IPS-15b (cell line): ENCODE results near the gene PTPRM.

ENCODE experiments used
- H3K27me3 ChIP-seq: one replicate; pipeline ENCODE4 v1.6.1; 2013; ENCODE audit warnings: low read length; ENCODE audit not compliant: control insufficient read depth, insufficient read depth
- H3K36me3 ChIP-seq: one replicate; pipeline ENCODE4 v1.6.1; 2013; ENCODE audit warnings: low read length; ENCODE audit not compliant: control insufficient read depth, insufficient read depth
- H3K4me1 ChIP-seq: one replicate; pipeline ENCODE4 v1.6.1; 2013; ENCODE audit warnings: mild to moderate bottlenecking, low read length; ENCODE audit not compliant: control insufficient read depth, insufficient read depth
- H3K4me3 ChIP-seq: one replicate; pipeline ENCODE4 v1.5.1; 2013; ENCODE audit warnings: low read depth, low read length
- H3K9ac ChIP-seq: one replicate; pipeline ENCODE4 v1.6.1; 2013; ENCODE audit warnings: low read depth, mild to moderate bottlenecking, low read length
- H3K9me3 ChIP-seq: one replicate; pipeline ENCODE4 v1.6.1; 2013; ENCODE audit warnings: mild to moderate bottlenecking, low read length; ENCODE audit not compliant: control insufficient read depth, insufficient read depth

Gene PTPRM

DNA sequence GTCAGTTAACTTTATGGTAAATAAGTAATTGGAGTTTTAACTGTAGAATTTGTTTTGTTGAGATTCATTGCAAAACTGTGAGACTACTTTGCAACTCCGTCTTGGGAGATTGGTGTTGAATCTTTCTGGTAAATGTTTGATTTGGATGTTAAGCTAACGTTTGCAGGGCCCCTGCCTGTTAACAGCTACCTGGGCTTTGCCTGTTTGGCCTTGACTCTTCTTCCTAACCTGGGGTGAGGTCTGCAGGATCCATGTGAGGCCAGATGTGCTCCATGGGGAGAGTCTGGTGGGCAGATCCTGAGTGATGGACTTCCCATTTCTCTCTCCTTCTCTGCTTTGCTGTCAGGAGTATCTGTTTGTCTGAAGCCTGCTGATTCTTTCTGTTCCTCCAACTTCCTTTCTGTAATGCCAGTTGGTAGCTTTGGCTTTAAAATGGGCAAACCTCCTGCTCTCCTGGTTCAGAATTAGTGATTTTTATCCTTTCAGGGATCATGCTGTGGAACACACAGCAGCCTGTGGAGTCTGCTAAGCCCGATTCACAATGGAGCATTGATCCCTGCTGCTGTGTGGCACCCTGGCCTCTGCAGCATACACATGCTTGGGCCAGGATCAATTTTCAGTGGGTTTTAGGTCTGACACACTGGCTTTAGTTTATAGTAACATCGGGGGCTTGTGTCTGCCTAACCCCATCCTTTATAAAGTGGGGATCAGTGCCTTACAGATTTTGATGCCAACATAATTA is 36.3 kb downstream of the PTPRM start:
- H3K4me1 ChIP-seq = peaks cover 4% of the 10 kb centered on the region

DNA sequence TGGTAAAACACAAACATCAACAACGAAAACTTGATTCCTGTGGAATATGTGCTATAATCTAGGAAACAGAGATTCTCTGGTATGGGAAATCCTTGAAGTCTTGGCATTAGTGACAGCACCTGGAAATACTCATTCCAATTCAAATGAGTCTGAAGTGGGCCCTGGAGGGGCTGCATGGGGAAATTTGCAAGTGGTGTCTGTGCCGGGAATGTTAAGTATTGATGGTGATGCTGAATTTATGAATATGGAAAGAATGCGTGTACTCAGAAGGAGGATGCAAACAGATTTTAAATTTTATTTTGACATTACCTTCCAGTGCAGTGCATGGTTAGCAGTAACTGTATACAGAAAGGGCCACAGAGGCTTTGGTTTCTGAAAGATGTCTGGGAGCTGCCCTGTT is 37.2 kb downstream of the PTPRM start:
- Histone ChIP-seq H3K9me3 (no peaks in the 10 kb centered on the region), H3K36me3 (no peaks in the 10 kb centered on the region), H3K4me1 (peaks cover 4% of the 10 kb centered on the region), H3K9ac (no peak overlapping the region), H3K4me3 (no peak overlapping the region), H3K27me3 (no peaks in the 10 kb centered on the region)

More for the DNA sequence above, 36.3 kb downstream of the PTPRM start:
- H3K4me3 ChIP-seq = no peak overlapping the region
- H3K9me3 ChIP-seq = no peaks in the 10 kb centered on the region
- H3K9ac ChIP-seq = no peak overlapping the region
- no peaks in the 10 kb centered on the region for H3K27me3 ChIP-seq
- no peaks in the 10 kb centered on the region for H3K36me3 ChIP-seq

DNA sequence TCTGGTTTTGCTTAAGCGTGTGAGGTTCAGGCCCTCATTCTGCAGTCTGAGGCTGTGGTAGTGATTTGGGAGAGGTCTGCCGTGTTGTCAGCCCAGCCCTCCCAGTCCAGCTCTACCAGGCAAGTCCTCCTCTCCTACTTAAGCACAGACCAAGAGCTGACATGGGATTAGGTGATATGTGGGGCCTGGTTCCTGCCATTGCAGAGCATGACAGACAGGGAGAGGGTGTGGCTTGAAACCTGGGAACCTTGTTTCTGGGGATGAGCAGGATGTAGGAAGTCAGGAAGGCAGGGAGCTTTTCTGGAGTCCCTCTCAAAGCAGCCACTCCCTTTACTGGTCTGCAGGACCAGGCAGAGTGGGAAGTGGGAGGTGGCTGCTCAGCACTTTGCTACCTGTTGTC is 38.6 kb downstream of the PTPRM start:
- Histone ChIP-seq H3K4me1 (peaks cover 4% of the 10 kb centered on the region), H3K4me3 (no peak overlapping the region), H3K9ac (no peak overlapping the region), H3K27me3 (no peaks in the 10 kb centered on the region), H3K9me3 (no peaks in the 10 kb centered on the region), H3K36me3 (no peaks in the 10 kb centered on the region)

DNA sequence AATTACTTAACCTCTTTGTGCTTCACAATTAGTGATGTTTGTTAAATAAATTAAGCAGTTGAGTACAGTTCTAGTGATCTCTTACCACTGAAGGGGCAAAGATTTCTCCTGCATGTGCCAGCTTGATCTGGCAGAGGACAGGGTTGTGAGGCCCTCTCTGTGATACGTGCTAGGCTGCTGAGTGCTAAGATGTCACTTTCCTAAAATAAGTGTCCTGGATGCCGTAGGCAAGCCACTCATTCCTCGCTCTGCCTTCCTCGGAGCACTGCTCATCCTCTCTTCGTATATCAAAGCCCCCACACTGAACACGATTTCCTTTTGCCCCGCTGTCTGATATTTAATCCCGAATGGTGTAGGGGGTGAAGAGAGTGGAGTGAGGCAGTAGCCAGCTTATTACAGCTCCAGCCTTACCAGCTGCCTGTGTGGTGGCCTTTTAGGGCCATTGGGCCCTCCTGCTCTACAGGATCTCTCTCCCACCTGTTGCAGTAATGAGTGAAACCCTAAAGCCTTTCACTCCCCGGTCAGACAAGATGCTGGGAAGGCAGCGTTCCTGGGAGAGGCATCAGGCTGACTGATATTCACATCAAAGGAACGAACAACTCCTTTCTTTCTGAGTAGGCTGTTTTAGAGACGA is 40.5 kb downstream of the PTPRM start:
- Histone ChIP-seq H3K4me3 (no peak overlapping the region), H3K4me1 (peaks cover 4% of the 10 kb centered on the region), H3K9me3 (no peaks in the 10 kb centered on the region), H3K9ac (no peak overlapping the region), H3K27me3 (no peaks in the 10 kb centered on the region), H3K36me3 (no peaks in the 10 kb centered on the region)

DNA sequence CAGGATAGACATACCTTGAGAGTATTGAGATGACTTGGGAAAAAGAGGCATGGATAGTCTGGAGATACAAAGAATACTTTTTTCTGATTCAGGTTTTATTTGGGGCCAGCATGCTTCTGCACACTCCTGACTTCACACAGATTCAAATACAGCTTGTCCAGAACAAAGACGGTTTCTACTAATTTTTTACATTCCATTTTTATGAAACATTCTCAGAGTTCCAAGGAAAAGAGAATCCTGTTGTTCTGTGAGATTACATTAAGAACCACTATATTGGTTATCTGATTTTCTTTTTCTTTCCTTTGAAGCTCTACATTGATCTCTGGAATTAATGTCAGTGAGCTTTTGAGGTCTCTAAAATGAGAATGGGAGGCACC is 41.0 kb downstream of the PTPRM start:
- Histone ChIP-seq H3K27me3 (no peaks in the 10 kb centered on the region), H3K4me3 (no peak overlapping the region), H3K9me3 (no peaks in the 10 kb centered on the region), H3K4me1 (peaks cover 3% of the 10 kb centered on the region), H3K9ac (no peak overlapping the region), H3K36me3 (no peaks in the 10 kb centered on the region)

DNA sequence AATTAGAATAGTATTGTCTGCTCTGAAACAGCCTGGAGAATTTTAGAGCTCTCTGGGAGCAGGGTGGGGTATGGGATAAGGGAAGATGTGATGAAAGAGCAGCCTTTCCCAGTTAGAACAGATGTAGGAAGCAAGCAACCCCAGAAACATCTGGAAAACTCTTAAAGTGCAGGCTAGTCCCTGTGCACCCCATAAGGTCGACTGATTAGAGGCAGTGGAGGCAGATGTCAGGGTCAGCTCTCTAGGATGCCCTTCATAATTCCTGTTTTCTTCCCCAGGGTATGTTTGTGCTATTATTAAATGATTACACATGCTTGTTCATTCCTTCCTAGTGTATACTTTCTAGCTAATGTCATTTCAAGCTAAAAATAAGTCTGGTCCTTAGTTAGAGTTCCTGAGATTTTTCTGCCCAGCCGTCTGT is 41.7 kb downstream of the PTPRM start:
- H3K9me3 ChIP-seq = no peaks in the 10 kb centered on the region
- no peak overlapping the region for H3K4me3 ChIP-seq
- no peaks in the 10 kb centered on the region for H3K27me3 ChIP-seq
- no peak overlapping the region for H3K9ac ChIP-seq
- H3K4me1 ChIP-seq = no peaks in the 10 kb centered on the region
- H3K36me3 ChIP-seq = no peaks in the 10 kb centered on the region

DNA sequence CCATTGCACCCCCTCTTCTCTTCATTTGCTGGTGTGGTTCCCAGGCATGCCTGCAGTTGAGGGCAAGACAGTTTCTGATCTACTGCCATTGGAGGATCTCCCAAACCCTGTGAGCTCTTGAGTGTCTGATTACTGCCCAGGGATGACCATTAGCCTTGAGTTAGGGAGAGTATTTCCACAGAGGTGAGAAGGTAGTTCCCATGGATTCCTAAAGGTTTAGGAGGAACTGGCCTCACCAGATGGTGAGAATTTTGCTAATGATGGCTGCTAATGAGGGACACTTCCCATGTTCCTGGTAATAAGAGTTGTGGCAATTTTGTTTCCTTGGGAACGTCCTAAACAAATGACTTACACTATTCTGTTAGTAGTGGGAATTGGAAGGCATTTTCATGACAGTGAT is 42.5 kb downstream of the PTPRM start:
- H3K4me1 ChIP-seq = no peaks in the 10 kb centered on the region
- no peaks in the 10 kb centered on the region for H3K36me3 ChIP-seq
- H3K27me3 ChIP-seq = no peaks in the 10 kb centered on the region
- H3K9me3 ChIP-seq = no peaks in the 10 kb centered on the region
- no peak overlapping the region for H3K4me3 ChIP-seq
- H3K9ac ChIP-seq = no peak overlapping the region

DNA sequence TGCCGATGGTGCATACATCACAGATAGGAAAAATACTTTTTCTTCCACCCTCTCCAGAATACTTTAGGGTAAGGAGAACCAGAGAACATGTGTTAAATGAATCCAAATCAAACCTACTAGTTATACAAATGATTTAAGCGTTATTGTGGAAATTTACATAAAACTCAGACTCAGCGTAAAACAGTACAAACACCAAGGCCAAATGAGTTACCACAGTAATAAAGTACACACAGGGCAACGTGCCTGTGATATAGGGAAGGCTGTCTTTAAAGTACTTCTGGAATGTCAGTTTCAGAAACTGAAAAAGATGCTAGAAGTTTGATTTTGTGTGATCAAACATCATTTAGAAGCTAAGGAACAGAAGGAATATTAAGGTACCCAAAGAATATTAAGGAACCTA is 46.9 kb downstream of the PTPRM start:
- Histone ChIP-seq H3K4me3 (no peak overlapping the region), H3K9me3 (no peaks in the 10 kb centered on the region), H3K4me1 (no peaks in the 10 kb centered on the region), H3K27me3 (no peaks in the 10 kb centered on the region), H3K9ac (no peak overlapping the region), H3K36me3 (no peaks in the 10 kb centered on the region)

DNA sequence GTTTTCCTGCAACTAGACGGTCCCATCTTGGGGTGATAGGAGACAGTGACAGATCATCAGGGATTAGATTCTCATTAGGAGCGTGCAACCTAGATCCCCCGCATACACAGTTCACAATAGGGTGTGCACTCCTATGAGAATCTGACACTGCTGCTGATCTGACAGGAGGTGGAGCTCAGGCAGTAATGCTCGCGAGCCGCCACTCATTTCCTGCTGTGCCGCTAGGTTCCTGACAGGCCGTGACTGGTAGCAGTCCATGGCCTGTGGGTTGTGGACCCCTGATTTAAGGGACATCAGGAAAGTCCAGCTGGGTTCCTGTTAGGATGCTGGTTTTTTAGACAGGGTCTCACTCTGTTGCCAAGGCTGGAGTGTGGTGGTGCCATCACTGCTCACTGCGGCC is 48.7 kb downstream of the PTPRM start:
- H3K4me3 ChIP-seq = no peak overlapping the region
- H3K4me1 ChIP-seq = no peaks in the 10 kb centered on the region
- no peaks in the 10 kb centered on the region for H3K36me3 ChIP-seq
- no peak overlapping the region for H3K9ac ChIP-seq
- no peaks in the 10 kb centered on the region for H3K27me3 ChIP-seq
- H3K9me3 ChIP-seq = no peaks in the 10 kb centered on the region

DNA sequence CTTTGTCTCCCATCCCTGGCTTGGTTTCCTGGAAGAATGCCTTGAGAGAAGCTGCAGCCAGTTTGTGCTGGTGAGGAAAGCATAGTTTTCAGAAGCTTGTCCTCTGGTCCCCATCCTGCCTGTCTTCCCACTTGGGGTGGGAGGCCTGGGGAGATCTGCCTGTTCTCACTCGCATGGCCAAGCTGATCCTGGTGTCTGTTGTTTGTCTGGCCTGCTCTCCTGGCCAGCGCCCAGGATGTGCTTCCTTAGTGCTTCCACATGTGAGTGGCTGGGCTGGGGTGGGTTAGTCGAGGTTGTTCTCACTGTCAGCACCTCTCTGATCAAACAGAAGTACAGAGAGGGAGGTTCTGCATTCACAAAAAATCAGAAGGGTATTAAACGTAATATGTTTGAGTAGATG is 49.5 kb downstream of the PTPRM start:
- Histone ChIP-seq H3K9me3 (no peaks in the 10 kb centered on the region), H3K9ac (no peak overlapping the region), H3K36me3 (no peaks in the 10 kb centered on the region), H3K27me3 (no peaks in the 10 kb centered on the region), H3K4me3 (no peak overlapping the region), H3K4me1 (no peaks in the 10 kb centered on the region)

DNA sequence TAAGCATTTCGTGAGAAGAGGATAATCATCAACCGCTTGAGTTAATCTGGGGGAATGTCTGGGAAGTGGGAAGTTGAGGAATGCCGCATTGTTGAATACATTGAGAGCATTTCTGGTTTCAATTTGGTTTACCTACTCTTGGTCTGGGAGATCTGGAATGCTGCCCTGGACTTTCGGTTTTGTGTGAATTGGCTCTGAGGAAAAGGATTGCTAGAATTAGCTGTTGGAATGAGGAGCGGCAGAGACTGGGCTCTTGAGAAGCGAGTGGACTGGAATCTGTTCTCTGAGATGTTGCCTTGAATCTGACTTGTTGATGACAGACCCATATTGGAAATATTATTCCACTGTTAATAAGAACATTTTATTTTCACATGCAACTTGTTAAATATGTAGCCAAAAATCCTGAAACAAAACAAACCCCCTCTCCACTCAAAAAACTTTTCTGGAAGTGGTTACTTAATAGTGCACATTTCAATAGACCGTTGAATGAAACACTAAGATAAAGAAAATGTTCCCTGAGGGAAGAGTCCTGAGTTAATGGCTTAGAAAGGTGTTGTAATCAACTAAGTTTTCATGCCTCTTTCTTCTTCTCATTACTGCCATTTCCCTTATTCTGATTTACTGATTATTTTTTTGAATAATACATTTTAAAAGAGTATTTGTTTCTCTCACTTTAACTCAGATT is 50.8 kb downstream of the PTPRM start:
- Histone ChIP-seq H3K27me3 (no peaks in the 10 kb centered on the region), H3K4me3 (no peak overlapping the region), H3K9me3 (no peaks in the 10 kb centered on the region), H3K4me1 (no peaks in the 10 kb centered on the region), H3K36me3 (no peaks in the 10 kb centered on the region), H3K9ac (no peak overlapping the region)

DNA sequence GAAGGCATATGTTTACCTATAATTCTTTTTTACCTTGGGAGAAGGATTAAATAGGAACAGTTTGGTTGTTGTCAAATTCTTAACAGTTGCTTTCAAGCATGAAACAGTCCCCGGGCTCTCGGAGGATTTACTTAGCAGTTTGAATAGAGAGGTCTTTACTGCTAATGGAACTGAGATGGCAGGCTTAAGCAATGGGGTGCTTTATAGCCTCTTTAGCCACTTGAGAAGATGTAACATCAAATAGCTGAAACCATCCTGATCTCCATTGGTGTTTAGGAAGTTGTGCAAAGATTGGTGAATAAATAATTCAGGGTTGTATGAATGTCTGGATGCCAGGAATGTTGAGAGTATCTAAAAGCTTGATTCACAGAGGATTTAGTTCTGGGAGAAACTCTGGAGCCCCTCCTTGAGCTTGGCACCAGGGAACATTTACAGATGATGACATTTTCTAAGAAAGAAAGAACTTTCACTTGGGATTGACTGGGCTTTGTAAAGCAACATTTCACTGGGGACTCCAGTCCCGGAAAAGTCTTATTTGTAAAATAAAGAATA is 51.9 kb downstream of the PTPRM start:
- Histone ChIP-seq H3K4me3 (no peak overlapping the region), H3K9ac (no peak overlapping the region), H3K36me3 (no peaks in the 10 kb centered on the region), H3K27me3 (no peaks in the 10 kb centered on the region), H3K9me3 (no peaks in the 10 kb centered on the region), H3K4me1 (no peaks in the 10 kb centered on the region)
